Measurements from ENCODE around the gene NRDC.
A peak's percentile ranks its signal among the peaks of the same experiment; 100 is the strongest.

The NRDC gene

GRCh38 chr1:51878616-51879336 lies at the start of gene NRDC:
TSS of gene NRDC (minus strand) at chr1:51878727. CDS start at chr1:51878615, 112 bp downstream.
- no peak for TF ChIP-seq ZNF274 (IDR thresholded peaks at IDR 0.05; ENCODE audit: low read depth, low read length)
- H3K4me3 ChIP-seq (ENCODE audit: low read length): peak within 1 kb of the TSS; percentile 96

GRCh38 chr1:51927029-51927428 lies 48.5 kb upstream of the NRDC start:
- TF ChIP-seq ZNF274 (IDR thresholded peaks at IDR 0.05; ENCODE audit: low read depth, low read length): no peak
- no peak overlapping the region for H3K4me3 ChIP-seq (ENCODE audit: low read length)

DNA sequence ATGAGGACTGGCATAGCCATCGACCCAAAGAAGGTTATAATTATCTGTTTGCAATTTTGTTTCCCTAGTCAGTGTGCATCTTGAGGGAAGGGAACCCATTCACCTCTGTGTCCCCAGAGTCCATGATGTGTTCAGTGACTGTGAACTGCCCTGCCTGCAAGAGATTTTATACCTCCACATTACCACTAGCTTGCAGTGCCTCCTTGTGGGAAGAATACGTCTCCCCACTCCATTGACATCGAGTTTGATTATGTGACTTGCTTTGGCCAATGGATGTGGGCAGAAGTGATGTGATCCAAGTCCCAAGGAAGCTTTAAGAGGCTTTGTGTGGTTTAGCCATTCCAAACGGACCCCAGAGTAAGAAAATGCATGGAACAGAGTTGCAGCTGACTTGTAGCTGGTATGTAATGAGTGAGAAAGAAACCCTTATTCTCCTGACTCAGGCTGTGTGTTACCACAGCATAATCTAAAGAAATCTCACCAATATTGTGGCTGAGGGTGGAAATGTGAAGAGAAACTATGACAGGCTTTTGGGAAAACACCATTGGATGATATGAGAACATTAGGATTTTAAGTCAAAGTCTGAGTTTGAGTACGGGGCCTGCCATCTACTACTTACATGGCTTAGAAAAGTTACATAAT lies 47.8 kb upstream of the NRDC start:
- no peak for TF ChIP-seq ZNF274 (IDR thresholded peaks at IDR 0.05; ENCODE audit: low read depth, low read length)
- no peak overlapping the region for H3K4me3 ChIP-seq (ENCODE audit: low read length)

DNA sequence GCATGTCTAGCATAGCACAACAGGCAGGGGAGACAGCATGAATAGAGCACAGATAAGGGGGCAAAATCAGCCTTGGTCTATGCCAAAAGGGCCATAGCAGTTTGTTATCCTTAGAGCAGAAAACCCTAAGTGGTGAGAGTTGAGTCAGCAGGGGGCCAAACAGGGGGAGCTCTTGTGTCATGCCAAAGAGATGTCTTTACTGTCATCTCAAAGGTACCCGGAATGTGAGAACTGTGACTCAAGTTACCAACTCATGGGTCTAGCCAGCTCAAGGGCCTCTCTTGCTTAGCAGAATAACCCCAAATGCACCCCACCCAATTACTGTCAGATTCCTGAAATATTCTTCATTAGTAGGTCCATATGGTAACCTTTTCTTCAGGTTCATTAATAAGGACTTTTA lies 45.9 kb upstream of the NRDC start:
- H3K4me3 ChIP-seq (ENCODE audit: low read length): no peak overlapping the region
- TF ChIP-seq ZNF274 (IDR thresholded peaks at IDR 0.05; ENCODE audit: low read depth, low read length): no peak

DNA sequence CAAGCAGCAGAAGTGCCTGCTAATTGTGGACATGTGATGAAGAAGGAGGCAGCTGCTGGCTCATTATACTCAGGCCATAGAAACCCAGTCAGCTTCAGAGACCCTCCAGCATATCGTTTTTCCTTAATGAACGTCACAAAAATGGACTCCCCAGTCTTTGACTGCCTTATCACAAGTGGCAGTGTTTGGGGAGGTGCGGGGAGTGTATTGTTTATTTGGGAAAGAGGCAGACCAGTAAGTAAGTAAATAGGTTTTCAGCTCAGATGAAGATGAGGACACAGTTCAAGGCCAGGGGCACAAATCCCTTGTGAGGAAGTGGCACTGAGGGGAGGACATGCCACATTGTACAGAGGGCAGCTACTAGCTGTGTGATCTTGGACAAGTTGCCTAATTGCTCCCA lies 43.5 kb upstream of the NRDC start:
- TF ChIP-seq ZNF274 (IDR thresholded peaks at IDR 0.05; ENCODE audit: low read depth, low read length): no peak
- H3K4me3 ChIP-seq (ENCODE audit: low read length): no peak overlapping the region

- H3K4me3 ChIP-seq (ENCODE audit: low read length): no peak overlapping the region
- TF ChIP-seq ZNF274 (IDR thresholded peaks at IDR 0.05; ENCODE audit: low read depth, low read length): no peak
These were observed 41.6 kb upstream of the NRDC start for GRCh38 chr1:51920130-51920529.

DNA sequence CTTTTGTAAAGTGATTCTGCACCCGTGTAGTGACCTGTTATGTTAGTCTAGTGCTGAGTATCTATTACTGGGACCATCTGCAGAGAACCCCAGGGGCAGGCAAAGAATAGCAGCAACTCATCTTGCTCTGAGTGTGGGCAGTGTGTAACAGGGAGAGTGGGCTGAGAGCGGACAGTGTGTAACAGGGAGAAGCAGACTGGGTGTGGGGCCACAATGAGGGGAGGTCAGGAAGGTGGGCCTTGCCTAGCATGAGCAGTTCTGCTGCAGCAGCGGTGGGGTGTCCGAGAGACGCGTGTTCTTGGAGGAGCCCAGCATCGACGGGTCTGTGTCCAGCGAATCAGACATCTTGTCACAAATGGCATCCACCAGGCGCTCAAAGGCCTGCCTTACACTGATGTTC lies 41.2 kb upstream of the NRDC start:
- TF ChIP-seq ZNF274 (IDR thresholded peaks at IDR 0.05; ENCODE audit: low read depth, low read length): no peak
- no peak overlapping the region for H3K4me3 ChIP-seq (ENCODE audit: low read length)

GRCh38 chr1:51916587-51917405 lies 38.3 kb upstream of the NRDC start:
- TF ChIP-seq ZNF274 (IDR thresholded peaks at IDR 0.05; ENCODE audit: low read depth, low read length): no peak
- H3K4me3 ChIP-seq (ENCODE audit: low read length): no peak overlapping the region

DNA sequence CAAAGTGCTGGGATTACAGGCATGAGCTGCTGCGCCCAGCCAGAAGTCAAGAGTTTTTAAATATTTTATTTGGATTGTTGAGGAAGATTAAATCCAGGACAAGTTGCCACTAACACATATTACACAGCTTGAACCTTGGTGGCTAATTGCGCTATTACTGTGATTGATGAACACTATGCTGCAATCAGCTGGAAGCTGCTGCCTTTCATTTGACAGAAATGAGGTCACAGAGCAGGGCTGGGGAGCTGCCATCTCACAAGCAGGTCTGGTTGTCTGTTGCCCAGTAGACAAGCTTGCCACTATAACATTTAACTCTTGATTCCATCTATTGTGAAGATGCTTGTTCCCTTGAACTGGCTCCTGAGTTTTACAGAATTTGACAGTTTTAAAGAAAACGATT lies 37.4 kb upstream of the NRDC start:
- TF ChIP-seq ZNF274 (IDR thresholded peaks at IDR 0.05; ENCODE audit: low read depth, low read length): no peak
- H3K4me3 ChIP-seq (ENCODE audit: low read length): no peak overlapping the region

DNA sequence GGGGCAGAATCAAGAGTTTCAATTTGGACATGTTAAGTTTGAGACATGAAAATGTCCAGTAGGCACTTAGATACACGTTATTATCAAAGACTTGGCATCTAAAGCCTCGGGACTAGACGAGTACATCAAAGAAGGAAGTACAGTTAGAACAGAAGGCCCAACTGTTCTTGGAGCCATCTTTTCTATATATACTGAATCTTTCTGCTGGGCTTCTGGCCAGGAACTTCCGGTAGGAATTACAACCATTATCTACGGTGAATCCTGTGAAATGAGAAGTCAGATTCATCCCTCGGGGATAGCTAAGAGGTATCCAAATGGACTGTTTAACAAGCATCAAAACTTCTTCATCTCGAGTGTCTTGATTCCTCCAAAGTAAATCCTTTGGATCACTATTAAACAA lies 34.4 kb upstream of the NRDC start:
- H3K4me3 ChIP-seq (ENCODE audit: low read length): no peak overlapping the region

DNA sequence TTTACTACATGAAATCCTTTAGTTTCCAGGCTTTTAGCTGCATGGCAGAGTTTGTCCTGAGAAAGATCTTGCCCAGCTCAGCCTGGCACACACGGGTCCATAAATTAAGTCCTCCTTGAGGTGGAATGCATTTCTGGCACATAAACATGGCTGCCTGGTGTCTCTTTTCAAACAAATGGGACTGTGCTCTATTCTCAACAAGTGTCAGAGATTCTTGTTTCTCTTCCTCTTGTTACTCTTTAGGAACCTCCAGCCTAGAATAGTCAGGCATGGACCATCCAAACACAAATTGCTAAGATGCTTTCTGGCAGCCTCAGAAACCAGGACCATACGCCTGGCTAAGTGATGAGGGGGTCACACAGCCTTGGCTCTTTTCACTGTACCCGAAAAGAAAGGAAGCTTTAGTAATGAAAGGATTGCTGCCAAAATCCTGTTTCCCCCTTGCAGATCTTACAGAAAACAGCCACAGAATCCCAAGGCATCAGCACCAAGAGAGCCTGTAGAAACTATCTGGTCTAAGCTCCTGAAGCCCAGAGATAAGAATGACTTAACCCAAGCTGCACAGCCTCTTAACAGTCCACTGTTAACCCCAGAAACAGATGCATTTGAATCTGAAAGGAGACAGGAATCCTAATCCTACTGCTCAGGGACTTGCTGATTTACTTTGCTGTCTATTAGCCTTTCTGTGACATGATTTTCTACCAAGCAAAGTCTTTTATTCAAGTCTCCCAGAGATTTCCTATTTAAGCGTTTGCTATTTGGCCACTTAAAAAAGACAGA lies 31.9 kb upstream of the NRDC start:
- no peak overlapping the region for H3K4me3 ChIP-seq (ENCODE audit: low read length)
- no peak for TF ChIP-seq ZNF274 (IDR thresholded peaks at IDR 0.05; ENCODE audit: low read depth, low read length)

More for the DNA sequence above, 34.4 kb upstream of the NRDC start:
- TF ChIP-seq ZNF274 (IDR thresholded peaks at IDR 0.05; ENCODE audit: low read depth, low read length): no peak

DNA sequence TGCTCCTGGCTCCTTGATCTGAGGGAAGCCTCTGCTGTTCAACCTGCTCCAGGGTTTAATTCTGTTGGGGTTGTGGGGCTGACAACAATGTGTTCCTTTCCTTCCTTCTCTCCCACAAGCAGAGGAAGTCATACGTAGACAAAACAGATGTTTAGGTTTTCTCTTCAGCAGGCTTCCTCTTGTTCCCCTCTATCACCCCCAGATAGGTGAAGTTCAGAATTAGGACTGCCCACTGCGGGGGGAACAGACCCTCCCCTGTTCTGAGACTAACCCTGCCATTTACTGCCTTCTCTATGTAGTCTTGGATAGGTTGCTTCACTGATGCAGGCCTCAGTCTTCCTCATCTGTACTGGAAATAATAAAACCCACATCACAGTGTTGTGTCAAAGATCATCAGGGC lies 30.0 kb upstream of the NRDC start:
- H3K4me3 ChIP-seq (ENCODE audit: low read length): no peak overlapping the region
- no peak for TF ChIP-seq ZNF274 (IDR thresholded peaks at IDR 0.05; ENCODE audit: low read depth, low read length)

DNA sequence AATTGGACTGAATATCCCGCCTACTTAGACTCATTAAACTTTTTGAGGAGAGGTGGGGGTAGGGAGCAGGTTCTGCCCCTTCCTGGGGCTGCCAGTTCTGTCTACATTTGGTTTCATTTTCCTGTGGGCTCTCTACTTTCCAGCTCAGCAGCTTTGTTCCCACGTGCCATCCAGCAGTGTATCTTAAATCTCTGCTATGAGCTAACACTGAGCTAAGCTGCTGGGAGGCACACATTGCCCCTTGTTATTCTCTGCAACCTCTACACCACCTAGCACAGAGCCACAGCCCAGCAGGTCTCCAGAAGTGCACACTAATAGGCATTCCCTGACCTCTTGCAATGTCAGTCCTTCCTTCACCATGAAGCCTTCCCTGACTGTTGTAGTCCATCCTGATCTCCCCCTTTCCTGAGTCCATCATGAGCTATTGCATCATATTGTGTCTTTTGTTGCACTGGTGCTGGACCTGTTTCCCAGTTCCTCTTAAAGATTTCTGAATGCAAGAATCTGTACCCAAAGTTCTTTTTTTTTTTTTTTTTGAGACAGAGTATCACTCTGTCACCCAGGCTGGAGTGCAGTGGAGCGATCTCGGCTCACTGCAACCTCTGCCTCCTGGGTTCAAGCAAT lies 28.7 kb upstream of the NRDC start:
- no peak overlapping the region for H3K4me3 ChIP-seq (ENCODE audit: low read length)
- no peak for TF ChIP-seq ZNF274 (IDR thresholded peaks at IDR 0.05; ENCODE audit: low read depth, low read length)
